K562 (cell line): Measurements from ENCODE around the gene SQOR. TPM values are rescaled to one million over a fixed set of nuclear protein-coding genes. Genes with fewer than 3 reads are reported as not detected.

Source experiments
- ATAC-seq: fragments of 200-7000 bp; cut with Tn5 transposase; 3 replicates; pipeline ENCODE4 v1.9.1; 2020; ENCODE audit warnings: moderate library complexity
- BruUV-seq: library from RNA; stranded (reverse); fragments of 400-500 nt; replicated peaks from 2 replicates; lab custom pipeline; 2021; lab: Mats Ljungman, UMichigan
- CTCF ChIA-PET: fragments of 300-600 bp; formaldehyde crosslinking; extraction: SDS; loops from one replicate; lab custom pipeline; 2021; ENCODE audit warnings: low intra/inter-chr PET ratio; lab: Yijun Ruan, JAX
- POLR2A ChIA-PET: fragments of 300-600, 350-650 bp; sonication (Branson Sonifier 250); formaldehyde crosslinking; extraction: SDS; loops from one replicate; lab custom pipeline; 2021; ENCODE audit warnings: antibody characterized with exemption, inconsistent platforms; lab: Yijun Ruan, JAX
- DNase-seq, 4 experiments: peaks; one replicate each; pipeline versions ENCODE4 v3.0.0 to v3.0.0-alpha.2; 2011 to 2018; ENCODE audit warnings: low spot score in 3 of 4, mixed read lengths in 3 of 4; ENCODE audit errors: extremely low read depth in 1 of 4
- FAIRE-seq: peaks from 2 replicates; lab custom pipeline; 2011; peaks lifted over from hg19 to GRCh38; lab: Jason Lieb, UNC
- H2AFZ ChIP-seq: 2 replicates; pipeline ENCODE4 v1.6.0; 2011; ENCODE audit warnings: low read depth, low read length, control low read depth, inconsistent platforms
- H3K27ac ChIP-seq: fragments of 200-600 bp; 3 replicates; pipeline ENCODE4 v1.8.0; 2011; ENCODE audit warnings: low read depth, mild to moderate bottlenecking, control low read depth, inconsistent platforms, low read length, moderate library complexity, mixed read lengths; ENCODE audit errors: extremely low read depth
- H3K27me3 ChIP-seq, 2 experiments: fragments of 300-600 bp in 1 of 2; 2 replicates in 1 of 2; 3 replicates in 1 of 2; pipeline versions ENCODE4 v1.6.0 to v1.8.0; 2011; ENCODE audit warnings: inconsistent platforms in 2 of 2, low read length in 2 of 2, mild to moderate bottlenecking in 1 of 2, mixed read lengths in 1 of 2, moderate library complexity in 1 of 2; ENCODE audit not compliant: control insufficient read depth in 2 of 2, insufficient read depth in 2 of 2
- H3K36me3 ChIP-seq: fragments of 300-600 bp; 3 replicates; pipeline ENCODE4 v1.8.0; 2011; ENCODE audit warnings: mild to moderate bottlenecking, low read length, inconsistent platforms; ENCODE audit not compliant: control insufficient read depth, insufficient read depth
- H3K4me1 ChIP-seq, 2 experiments: fragments of 200-600 bp in 1 of 2; replicated peaks in 1 of 2; 2 replicates in 1 of 2; 3 replicates in 1 of 2; pipeline versions ENCODE4 v1.5.1 to v1.8.0; 2011; ENCODE audit warnings: inconsistent platforms in 2 of 2, low read length in 2 of 2, mild to moderate bottlenecking in 1 of 2, mixed read lengths in 1 of 2, moderate library complexity in 1 of 2; ENCODE audit not compliant: control insufficient read depth in 2 of 2, insufficient read depth in 2 of 2
- H3K4me2 ChIP-seq: 2 replicates; pipeline ENCODE4 v1.6.1; 2011; ENCODE audit warnings: low read length, control low read depth, inconsistent platforms, mixed read lengths; ENCODE audit not compliant: insufficient read depth
- H3K4me3 ChIP-seq: fragments of 200-600 bp; sonication (generic), shearing (Covaris generic); 2 replicates; pipeline ENCODE4 v1.5.1; 2016; ENCODE audit warnings: control low read depth, inconsistent platforms
- H3K79me2 ChIP-seq: fragments of 200-600 bp; 3 replicates; pipeline ENCODE4 v1.8.0; 2011; ENCODE audit warnings: low read length, inconsistent platforms; ENCODE audit not compliant: control insufficient read depth, insufficient read depth
- H3K9ac ChIP-seq, 2 experiments: 2 replicates each; pipeline versions ENCODE4 v1.6.0 to v1.6.1; 2011; ENCODE audit warnings: low read depth in 2 of 2, low read length in 2 of 2, control low read depth in 1 of 2, inconsistent platforms in 1 of 2, mild to moderate bottlenecking in 1 of 2, mixed read lengths in 1 of 2; ENCODE audit not compliant: insufficient read depth in 1 of 2
- H3K9me1 ChIP-seq: one replicate; pipeline ENCODE4 v1.6.0; 2011; ENCODE audit warnings: inconsistent platforms, mild to moderate bottlenecking, low read length, moderate library complexity; ENCODE audit not compliant: control insufficient read depth, insufficient read depth
- H3K9me3 ChIP-seq: replicated peaks from 2 replicates; pipeline ENCODE4 v1.5.1; 2011; ENCODE audit warnings: low read depth, low read length, inconsistent platforms; ENCODE audit not compliant: control insufficient read depth, insufficient read depth
- H4K20me1 ChIP-seq: replicated peaks from 2 replicates; pipeline ENCODE4 v1.6.1; 2011; ENCODE audit warnings: low read length, inconsistent platforms, mixed read lengths; ENCODE audit not compliant: control insufficient read depth, insufficient read depth
- BRCA1 ChIP-seq, 2 experiments: fragments of 450-650 bp in 1 of 2; sonication (generic) in 1 of 2; formaldehyde crosslinking in 1 of 2; IDR thresholded peaks; 2 replicates each; pipeline versions ENCODE4 v1.5.0 to v1.6.1; 2017 to 2020; ENCODE audit warnings: mild to moderate bottlenecking in 1 of 2, missing genetic modification reagents in 1 of 2
- CC2D1A ChIP-seq: fragments of 450-650 bp; IDR thresholded peaks from 2 replicates; pipeline ENCODE4 v1.6.1; 2017; ENCODE audit warnings: mild to moderate bottlenecking
- ESRRA ChIP-seq: fragments of 450-650 bp; IDR thresholded peaks from 2 replicates; pipeline ENCODE4 v1.6.1; 2014; ENCODE audit warnings: low read depth, mild to moderate bottlenecking, moderate library complexity, borderline replicate concordance
- HEY1 ChIP-seq: fragments of 250-450 bp; sonication (Bioruptor Pico); IDR thresholded peaks from 2 replicates; pipeline ENCODE4 v1.5.0; 2020; ENCODE audit warnings: mild to moderate bottlenecking, moderate library complexity, borderline replicate concordance
- MEIS2 ChIP-seq: fragments of 450-650 bp; IDR thresholded peaks from 2 replicates; pipeline ENCODE4 v1.6.1; 2014; ENCODE audit warnings: mild to moderate bottlenecking; ENCODE audit not compliant: partially characterized antibody
- MXI1 ChIP-seq: IDR thresholded peaks from 2 replicates; pipeline ENCODE4 v1.6.1; 2011; ENCODE audit warnings: low read depth, mild to moderate bottlenecking, improper control_type of control experiment, low read length
- NFXL1 ChIP-seq: fragments of 450-650 bp; formaldehyde crosslinking; IDR thresholded peaks from 2 replicates; pipeline ENCODE4 v1.4.0; 2021; ENCODE audit warnings: mild to moderate bottlenecking
- PRPF4 ChIP-seq: fragments of 200-400 bp; formaldehyde crosslinking; IDR thresholded peaks from one replicate; pipeline ENCODE4 v1.6.1; 2017; ENCODE audit warnings: low read length, low read depth, mild to moderate bottlenecking; ENCODE audit not compliant: insufficient read depth, poor library complexity, severe bottlenecking
- SNIP1 ChIP-seq: fragments of 450-650 bp; IDR thresholded peaks from 2 replicates; pipeline ENCODE4 v1.7.1; 2017; ENCODE audit warnings: low read depth, mild to moderate bottlenecking
- TGIF2 ChIP-seq: sonication (generic); formaldehyde crosslinking; IDR thresholded peaks from 2 replicates; pipeline ENCODE4 v1.8.1; 2022; ENCODE audit warnings: mild to moderate bottlenecking, missing genetic modification reagents, moderate library complexity
- ZNF41 ChIP-seq: fragments of 250-450 bp; sonication (Bioruptor Pico); conservative IDR thresholded peaks from 2 replicates; pipeline ENCODE4 v1.4.0; 2020; ENCODE audit warnings: mild to moderate bottlenecking
- WGBS: fragments of 100-300 bp; shearing (Covaris generic); methylation state at CpG from one replicate; pipeline ENCODE4 v1.1.6; 2016; ENCODE audit warnings: low coverage, mixed read lengths; ENCODE audit not compliant: insufficient coverage; ENCODE audit errors: missing lambda C conversion rate; 5-methylcytosine and 5-hydroxymethylcytosine counted together
- in situ Hi-C: fragments of 300-500 bp; cut with MboI; formaldehyde crosslinking; loops from 4 replicates; pipeline ENCODE4 v1.15.0; 2018; ENCODE audit warnings: inconsistent platforms, mixed read lengths
- intact Hi-C: fragments of 100-400 bp; cut with micrococcal nuclease; formaldehyde crosslinking; loops from 2 replicates; pipeline ENCODE4 v1.14.2; 2022
- polyA plus RNA-seq, 8 experiments: library from polyadenylated mRNA; depleted of rRNA in 4 of 8; stranded (reverse) in 5 of 8; unstranded in 3 of 8; fragments of >200 nt; fragmentation: Nextera tagmentation in 2 of 8; fragmentation: Illumina TruSeq in 1 of 8; extraction: Ambion mirVana in 2 of 8; extraction: Trizol in 1 of 8; gene quantifications; 2 replicates each; pipeline versions ENCODE4 v1.2.1 to v1.2.3, GENCODE V29; 2011 to 2014; ENCODE audit warnings: inconsistent platforms in 1 of 8, missing spikeins in 1 of 8
- total RNA-seq, 7 experiments: library from RNA; depleted of rRNA in 6 of 7; stranded (reverse); fragments of >200 nt in 6 of 7; fragmentation: Illumina TruSeq in 2 of 7; extraction: Trizol in 2 of 7; gene quantifications; 2 replicates each; pipeline versions ENCODE4 v1.2.1 to v1.2.3, GENCODE V29; 2011 to 2021; ENCODE audit warnings: low replicate concordance in 1 of 7
- TF ChIP-seq, protein P1 (sequence below): sonication (generic); formaldehyde crosslinking; IDR thresholded peaks from 2 replicates; pipeline ENCODE4 v1.8.1; 2022; ENCODE audit warnings: missing genetic modification reagents
- TF ChIP-seq, protein P2 (sequence below): sonication (generic); formaldehyde crosslinking; IDR thresholded peaks from 2 replicates; pipeline ENCODE4 v1.8.0; 2022; ENCODE audit warnings: mild to moderate bottlenecking, missing genetic modification reagents, borderline replicate concordance
- TF ChIP-seq, protein P3 (sequence below): fragments of 250-450 bp; sonication (Bioruptor Pico); IDR thresholded peaks from 2 replicates; pipeline ENCODE4 v1.8.0; 2022; ENCODE audit warnings: inconsistent platforms, mild to moderate bottlenecking, moderate library complexity, borderline replicate concordance
- TF ChIP-seq, protein P4 (sequence below), 2 experiments: fragments of 200-800 bp in 1 of 2; sonication (Bioruptor generic) in 1 of 2; sonication (generic) in 1 of 2; formaldehyde crosslinking in 1 of 2; IDR thresholded peaks in 1 of 2; conservative IDR thresholded peaks in 1 of 2; 2 replicates each; pipeline versions ENCODE4 v1.5.0 to v1.6.1; 2016 to 2020; ENCODE audit warnings: missing compliant biosample characterization in 1 of 2, missing genetic modification characterization in 1 of 2, missing genetic modification reagents in 1 of 2

SQOR gene
- total and polyA plus RNA-seq, 9 of the 15 experiments (the other 6 are each of a cell fraction or from before 2014, with no cell fraction given): 0.32 to 1.6 (median 1.1) TPM

DNA sequence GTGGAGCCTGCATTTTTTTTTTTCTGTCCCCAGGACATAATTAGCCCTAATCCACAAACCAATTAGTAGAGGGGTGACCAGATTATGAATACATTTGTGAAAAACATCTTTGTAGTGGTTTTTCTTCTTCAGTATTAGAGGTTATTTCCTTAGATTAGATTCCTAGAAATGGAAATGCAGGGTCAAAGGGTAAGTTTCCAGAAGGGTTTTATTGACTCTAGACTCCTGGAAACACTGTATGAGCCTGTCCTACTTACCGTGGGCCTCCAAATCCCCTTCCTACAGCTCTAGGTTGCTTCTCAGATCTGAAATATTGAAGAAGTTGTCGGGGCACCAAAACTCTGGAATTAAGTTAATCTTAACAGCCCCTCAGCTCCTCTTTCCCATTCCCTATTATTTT is 22.4 kb downstream of the SQOR start:
- Histone ChIP-seq H3K4me3 (no peak overlapping the region), H3K27me3 (no peaks in the 10 kb centered on the region), H3K9ac (no peak overlapping the region), H3K9me3 (no peaks in the 10 kb centered on the region), H3K79me2 (no peaks in the 10 kb centered on the region), H3K4me1 (no peaks in the 10 kb centered on the region), H3K27ac (no peak overlapping the region), H2AFZ (no peak overlapping the region), H3K36me3 (no peaks in the 10 kb centered on the region), H3K4me2 (no peak overlapping the region), H3K9me1 (no peaks in the 10 kb centered on the region), H4K20me1 (no peaks in the 10 kb centered on the region)
- DNase-seq (no peak), ATAC-seq (no peak), FAIRE-seq (no peak)
- 5% methylated on average over 2 of the region's 2 CpGs for WGBS
- intact Hi-C loops: no loop called here
- CTCF ChIA-PET: no interaction called here
- POLR2A ChIA-PET: interaction anchor here (0.6 kb wide), 1 partner anchor 33 kb away, joined by 3 read pairs; no protein-coding TSS in a partner anchor
- BruUV-seq: no TSS peak
- in situ Hi-C loops: no loop called here
- no peak for TF ChIP-seq MEIS2
- TF ChIP-seq, protein P1, sequence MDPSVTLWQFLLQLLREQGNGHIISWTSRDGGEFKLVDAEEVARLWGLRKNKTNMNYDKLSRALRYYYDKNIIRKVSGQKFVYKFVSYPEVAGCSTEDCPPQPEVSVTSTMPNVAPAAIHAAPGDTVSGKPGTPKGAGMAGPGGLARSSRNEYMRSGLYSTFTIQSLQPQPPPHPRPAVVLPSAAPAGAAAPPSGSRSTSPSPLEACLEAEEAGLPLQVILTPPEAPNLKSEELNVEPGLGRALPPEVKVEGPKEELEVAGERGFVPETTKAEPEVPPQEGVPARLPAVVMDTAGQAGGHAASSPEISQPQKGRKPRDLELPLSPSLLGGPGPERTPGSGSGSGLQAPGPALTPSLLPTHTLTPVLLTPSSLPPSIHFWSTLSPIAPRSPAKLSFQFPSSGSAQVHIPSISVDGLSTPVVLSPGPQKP (CRISPR knock-in tag): no peak
- TF ChIP-seq SNIP1: no peak
- TF ChIP-seq NFXL1 (CRISPR knock-in tag): no peak
- TF ChIP-seq, protein P2, sequence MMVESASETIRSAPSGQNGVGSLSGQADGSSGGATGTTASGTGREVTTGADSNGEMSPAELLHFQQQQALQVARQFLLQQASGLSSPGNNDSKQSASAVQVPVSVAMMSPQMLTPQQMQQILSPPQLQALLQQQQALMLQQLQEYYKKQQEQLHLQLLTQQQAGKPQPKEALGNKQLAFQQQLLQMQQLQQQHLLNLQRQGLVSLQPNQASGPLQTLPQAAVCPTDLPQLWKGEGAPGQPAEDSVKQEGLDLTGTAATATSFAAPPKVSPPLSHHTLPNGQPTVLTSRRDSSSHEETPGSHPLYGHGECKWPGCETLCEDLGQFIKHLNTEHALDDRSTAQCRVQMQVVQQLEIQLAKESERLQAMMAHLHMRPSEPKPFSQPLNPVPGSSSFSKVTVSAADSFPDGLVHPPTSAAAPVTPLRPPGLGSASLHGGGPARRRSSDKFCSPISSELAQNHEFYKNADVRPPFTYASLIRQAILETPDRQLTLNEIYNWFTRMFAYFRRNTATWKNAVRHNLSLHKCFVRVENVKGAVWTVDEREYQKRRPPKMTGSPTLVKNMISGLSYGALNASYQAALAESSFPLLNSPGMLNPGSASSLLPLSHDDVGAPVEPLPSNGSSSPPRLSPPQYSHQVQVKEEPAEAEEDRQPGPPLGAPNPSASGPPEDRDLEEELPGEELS (CRISPR knock-in tag): no peak
- no peak for TF ChIP-seq BRCA1 (IDR thresholded peaks at IDR 0.05)
- TF ChIP-seq BRCA1 (CRISPR knock-in tag; IDR thresholded peaks at IDR 0.05): no peak
- no peak for TF ChIP-seq CC2D1A
- no peak for TF ChIP-seq HEY1 (CRISPR knock-in tag)
- no peak for TF ChIP-seq MXI1
- no peak for TF ChIP-seq TGIF2 (CRISPR knock-in tag)
- no peak for TF ChIP-seq ESRRA
- TF ChIP-seq, protein P3, sequence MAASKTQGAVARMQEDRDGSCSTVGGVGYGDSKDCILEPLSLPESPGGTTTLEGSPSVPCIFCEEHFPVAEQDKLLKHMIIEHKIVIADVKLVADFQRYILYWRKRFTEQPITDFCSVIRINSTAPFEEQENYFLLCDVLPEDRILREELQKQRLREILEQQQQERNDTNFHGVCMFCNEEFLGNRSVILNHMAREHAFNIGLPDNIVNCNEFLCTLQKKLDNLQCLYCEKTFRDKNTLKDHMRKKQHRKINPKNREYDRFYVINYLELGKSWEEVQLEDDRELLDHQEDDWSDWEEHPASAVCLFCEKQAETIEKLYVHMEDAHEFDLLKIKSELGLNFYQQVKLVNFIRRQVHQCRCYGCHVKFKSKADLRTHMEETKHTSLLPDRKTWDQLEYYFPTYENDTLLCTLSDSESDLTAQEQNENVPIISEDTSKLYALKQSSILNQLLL (CRISPR knock-in tag): no peak
- TF ChIP-seq, protein P4, sequence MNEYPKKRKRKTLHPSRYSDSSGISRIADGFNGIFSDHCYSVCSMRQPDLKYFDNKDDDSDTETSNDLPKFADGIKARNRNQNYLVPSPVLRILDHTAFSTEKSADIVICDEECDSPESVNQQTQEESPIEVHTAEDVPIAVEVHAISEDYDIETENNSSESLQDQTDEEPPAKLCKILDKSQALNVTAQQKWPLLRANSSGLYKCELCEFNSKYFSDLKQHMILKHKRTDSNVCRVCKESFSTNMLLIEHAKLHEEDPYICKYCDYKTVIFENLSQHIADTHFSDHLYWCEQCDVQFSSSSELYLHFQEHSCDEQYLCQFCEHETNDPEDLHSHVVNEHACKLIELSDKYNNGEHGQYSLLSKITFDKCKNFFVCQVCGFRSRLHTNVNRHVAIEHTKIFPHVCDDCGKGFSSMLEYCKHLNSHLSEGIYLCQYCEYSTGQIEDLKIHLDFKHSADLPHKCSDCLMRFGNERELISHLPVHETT (CRISPR knock-in tag; conservative IDR thresholded peaks at IDR 0.05 in 1 of 2, IDR thresholded peaks at IDR 0.05 in 1 of 2): no peak
- no peak for TF ChIP-seq ZNF41
- TF ChIP-seq PRPF4: no peak
